Measurements from ENCODE around the gene MYL12B. TPM values are rescaled to one million over a fixed set of nuclear protein-coding genes. Genes with fewer than 3 reads are reported as not detected.
"Not testable (repeated sequence)": the region's sequence is repeated elsewhere in the genome, so short reads cannot be mapped to it uniquely, and the experiment has no call there.

The MYL12B gene
- 327 TPM for polyA plus RNA-seq (2012; ENCODE audit: insufficient read depth, insufficient read length)

DNA sequence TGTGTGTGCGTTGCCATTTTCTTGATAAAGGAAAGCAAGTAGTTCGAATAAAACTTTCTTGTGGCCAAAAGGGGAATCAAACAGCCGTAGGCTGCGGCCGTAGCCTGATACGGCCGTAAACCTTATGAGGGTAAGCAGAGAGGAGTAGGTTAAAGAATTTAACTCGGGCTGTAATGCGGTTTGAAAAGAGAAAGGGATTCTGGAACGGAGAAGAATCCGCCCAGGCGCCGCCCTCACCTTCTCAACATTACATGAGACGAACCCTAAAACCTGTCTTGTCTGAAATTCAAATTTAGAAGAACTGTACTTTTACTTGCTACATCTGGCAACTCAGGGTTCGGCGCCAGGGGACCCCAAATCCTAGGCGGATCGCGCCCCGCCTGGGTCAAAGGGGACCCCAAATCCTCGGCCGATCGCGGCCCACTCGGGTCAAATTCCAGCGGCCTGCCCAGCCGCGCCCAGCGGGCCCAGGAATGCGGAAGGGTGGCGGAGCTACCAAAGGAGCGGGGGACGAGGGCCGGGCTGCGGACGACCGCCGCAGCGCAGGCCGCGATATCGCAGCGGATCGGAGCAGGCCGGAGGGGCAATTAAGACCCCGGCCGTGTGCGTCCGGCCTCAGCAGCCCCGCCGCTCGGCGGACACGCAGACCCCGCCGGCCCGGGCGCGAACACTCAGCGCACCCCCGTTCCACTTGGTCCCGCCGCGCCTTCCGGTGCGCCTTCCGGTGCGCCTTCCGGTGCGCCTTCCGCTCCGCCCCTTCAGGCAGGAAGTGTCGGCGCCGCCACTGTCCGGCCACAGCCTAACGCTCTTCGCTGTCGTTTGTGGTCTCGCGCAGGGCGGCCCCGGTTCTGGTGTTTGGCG, at the start of gene MYL12B:
Gene MYL12B, plus strand, starts transcription at position 761 of the 861 bp plus-strand sequence. CDS start 10,766 bp downstream, outside the sequence.
- H3K4me3 ChIP-seq (ENCODE audit: low read length): peak within 1 kb of the TSS; percentile 69
- DNase-seq (ENCODE audit: low read depth, low spot score): peak; percentile 58

DNA sequence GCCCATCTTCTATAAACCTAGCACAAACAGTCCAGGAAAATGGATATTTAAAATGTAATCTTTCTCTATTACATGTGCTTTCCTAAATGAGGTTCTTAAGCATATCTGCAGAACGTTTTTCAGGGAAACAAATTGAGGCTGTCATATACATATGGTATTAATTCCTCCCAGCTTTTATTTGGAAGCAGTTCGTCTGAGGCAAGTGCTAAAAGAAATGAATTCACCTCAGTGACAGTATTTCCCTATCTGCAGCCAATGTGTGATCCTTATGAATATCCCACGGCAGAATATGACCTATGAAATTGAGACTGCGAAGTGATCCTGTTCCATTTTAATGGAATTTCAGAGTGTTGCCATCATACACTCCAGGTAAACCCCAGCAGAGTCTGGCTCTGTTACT, 49.3 kb upstream of the MYL12B start:
- no peak overlapping the region for H3K4me3 ChIP-seq (ENCODE audit: low read length)
- no peak for DNase-seq (ENCODE audit: low read depth, low spot score)

DNA sequence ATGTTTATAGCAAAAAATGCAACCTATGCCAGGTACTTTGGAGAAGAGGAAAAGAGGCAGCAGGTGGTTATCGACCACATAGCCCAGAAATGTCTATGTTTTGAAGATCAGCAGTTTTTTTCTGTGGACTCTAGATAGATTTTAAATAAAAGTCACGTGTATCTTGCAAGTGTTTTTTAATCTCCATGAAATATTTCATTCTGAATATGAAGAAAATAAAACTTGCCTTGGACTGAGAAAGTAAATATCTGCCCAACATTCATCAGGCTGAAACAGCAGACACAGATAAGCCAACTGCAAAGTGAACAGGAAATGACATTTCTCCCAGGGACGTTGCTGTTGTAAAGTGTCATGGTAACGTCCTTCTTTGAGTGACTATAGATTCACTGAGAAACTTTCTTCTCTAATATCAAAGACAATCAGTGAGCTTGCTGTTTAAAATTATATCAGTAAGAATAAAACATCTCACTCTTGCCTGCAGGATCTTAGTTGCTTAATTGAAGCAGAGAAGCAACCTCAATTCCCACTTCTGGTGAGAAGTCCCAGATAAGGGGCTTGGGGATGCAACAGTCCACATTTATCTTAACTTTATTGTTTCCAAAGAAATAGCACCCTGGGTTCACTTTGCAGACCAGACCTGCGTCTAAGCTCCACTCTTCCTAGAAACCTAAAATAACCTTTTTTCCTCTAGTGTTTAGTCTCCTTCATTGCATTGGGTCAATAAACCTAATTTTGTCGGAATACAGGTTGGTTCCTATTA, 48.5 kb upstream of the MYL12B start:
- peak overlapping the region; percentile 11 for H3K4me3 ChIP-seq (ENCODE audit: low read length)
- DNase-seq (ENCODE audit: low read depth, low spot score): peak; percentile 72

DNA sequence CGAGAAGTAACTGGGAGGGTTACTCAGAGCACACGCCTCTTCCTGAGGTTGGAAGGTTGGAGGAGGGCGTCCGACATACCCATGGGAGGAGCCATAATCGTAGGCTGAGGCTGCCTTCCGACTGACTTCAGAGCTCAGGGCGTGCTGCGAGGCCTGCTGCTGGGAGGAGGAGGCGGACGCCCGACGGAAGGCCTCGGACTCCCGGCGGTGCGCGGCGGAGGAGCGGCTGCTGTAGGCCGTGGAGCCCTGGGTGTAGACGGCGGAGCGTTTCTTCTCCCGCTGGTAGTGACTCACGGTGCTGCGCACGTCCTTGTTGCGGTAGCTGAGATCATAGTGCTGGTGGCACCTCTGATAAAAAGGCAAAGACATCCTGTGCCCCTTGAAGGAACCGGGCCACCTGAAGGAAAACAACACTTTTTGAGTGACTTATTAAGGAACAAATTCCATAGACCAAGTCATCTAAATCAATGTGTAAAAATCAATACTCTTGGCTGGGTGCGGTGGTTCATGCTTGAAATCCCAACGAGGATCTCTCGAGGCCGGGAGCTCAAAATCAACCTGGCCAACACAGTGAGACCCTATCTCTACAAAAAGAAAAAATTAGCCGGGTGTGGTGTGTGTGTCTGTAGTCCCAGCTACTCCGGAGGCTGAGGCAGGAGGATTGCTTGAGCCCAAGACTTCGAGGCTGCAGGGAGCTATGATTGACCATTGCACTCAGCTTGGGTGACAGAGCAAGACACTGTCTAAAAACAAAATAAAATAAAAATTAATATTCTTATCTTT, 46.9 kb upstream of the MYL12B start:
- no peak for DNase-seq (ENCODE audit: low read depth, low spot score)
- H3K4me3 ChIP-seq (ENCODE audit: low read length): no peak overlapping the region

DNA sequence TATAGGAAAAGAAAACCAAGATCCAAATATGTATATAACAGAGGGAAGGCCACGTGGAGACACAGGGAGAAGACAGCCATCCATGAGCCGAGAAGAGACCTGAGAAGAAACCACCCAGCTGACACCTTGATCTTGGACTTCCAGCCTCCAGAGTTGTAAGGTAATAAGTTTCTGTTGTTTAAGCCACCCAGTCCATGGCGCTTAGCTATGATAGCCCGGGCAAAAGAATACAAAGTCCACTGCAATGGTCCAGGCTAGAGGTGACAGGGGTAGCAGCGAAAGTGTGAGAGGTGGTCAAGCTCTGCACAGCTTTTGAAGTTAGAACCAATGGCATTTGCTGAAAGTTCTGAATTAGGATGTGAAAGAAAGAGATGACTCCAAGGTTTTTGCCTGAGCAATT, 44.9 kb upstream of the MYL12B start:
- no peak for DNase-seq (ENCODE audit: low read depth, low spot score)
- H3K4me3 ChIP-seq (ENCODE audit: low read length): no peak overlapping the region

DNA sequence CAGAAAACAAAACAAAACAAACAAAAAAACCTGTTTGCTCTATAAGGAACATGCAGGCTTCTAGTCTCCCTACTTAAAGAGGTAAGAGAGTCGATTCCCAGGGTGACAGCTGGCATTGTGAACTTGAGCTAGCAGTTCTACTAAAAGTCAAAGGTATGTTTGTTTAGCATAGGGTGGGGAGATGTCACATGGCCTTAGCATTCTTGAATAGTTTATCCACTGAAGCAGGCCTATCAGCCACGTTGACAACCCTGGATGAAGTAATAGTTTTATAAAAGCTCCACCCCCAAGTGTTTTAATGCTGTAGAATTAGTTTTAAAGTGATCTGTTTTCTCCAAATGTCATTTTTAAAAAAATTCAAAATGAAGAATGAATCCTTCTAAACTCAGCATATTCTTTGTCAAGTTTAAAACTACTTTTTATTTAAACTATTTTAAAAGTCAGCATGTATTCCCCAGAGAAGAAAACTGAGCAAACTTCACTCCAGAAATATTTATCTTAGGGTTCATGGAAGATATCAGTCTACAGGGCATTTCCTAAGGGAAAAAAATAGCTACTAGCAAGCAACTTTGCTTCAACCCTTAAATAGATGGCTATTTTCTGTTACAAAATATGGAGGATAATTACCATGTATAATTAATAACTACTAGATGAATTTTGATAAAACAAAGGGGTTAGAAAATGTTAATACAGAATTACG, 43.8 kb upstream of the MYL12B start:
- no peak for DNase-seq (ENCODE audit: low read depth, low spot score)
- no peak overlapping the region for H3K4me3 ChIP-seq (ENCODE audit: low read length)

DNA sequence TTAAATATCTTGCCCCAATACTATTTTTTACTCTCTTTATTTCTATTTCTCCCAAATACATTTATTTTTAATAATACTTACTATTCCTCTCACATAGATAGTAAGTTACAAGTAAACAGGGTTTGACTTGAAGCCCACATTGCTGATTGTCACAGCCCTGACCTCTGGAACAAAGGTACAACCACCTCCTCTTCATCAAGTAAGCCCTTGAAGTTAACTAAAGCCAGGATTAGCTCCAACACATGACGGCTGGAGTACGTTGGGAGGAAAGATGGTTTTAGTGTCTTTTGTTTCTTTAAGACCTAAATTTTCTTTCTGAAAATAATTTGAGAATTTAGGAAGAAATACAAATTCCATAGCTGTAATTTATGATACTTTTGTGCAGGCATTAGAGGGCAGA, 43.1 kb upstream of the MYL12B start:
- no peak for DNase-seq (ENCODE audit: low read depth, low spot score)
- H3K4me3 ChIP-seq (ENCODE audit: low read length): no peak overlapping the region

DNA sequence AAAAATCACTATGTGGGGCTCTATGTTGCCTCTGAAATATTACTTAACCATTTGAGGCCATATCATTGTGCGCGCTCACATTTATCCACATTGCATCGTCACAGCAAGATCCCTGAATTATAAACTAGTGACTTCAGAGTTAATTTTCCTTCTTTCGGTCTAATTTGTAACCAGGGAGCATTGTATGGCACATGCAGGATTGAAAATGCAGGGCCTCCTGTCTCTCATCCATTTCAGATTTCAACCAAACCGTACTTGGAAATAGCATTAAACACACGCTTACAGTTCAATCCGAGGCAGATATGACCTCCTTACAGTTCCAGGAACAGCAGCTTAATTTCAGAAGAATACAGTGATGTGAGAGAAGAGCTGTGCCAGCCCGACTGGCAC, 42.7 kb upstream of the MYL12B start:
- H3K4me3 ChIP-seq (ENCODE audit: low read length): no peak overlapping the region
- no peak for DNase-seq (ENCODE audit: low read depth, low spot score)

DNA sequence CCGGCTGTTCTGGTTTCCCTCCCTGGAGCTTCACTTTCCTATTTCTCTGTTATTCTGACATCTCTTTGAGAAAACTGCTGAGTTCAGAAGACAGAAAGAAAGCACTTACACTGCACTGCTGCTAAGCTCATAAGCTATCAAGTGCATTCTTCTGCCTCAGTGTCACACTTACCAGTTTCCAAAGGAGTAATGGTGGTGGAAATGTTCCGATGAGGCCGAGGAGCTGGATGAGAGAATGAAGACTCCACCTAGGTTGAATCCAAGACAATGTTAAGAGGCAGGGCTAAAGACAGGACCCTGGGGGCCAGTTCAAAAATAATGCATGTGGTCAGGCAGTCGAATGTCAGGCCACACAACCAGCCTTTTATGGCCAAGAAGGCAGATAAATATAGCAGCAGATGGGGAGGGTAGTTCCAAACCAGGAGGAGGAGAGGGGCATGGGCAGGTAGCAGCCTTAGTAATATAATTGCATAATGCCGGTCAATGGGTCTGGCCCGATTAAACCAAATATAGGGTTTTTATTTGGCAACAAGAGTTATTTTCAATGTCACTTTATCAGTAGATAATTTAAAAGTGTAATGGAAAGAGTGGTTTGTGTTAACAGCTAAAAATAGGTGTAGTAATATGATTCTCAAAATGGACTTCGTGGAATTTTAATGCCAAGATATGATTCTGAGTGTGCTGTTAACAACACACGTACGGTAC, 42.1 kb upstream of the MYL12B start, which contains the start of gene MYOM1:
Gene MYOM1, minus strand, starts transcription at position 338 of the 705 bp plus-strand sequence. CDS start 4,745 bp downstream, outside the sequence.
- no peak for DNase-seq (ENCODE audit: low read depth, low spot score)

DNA sequence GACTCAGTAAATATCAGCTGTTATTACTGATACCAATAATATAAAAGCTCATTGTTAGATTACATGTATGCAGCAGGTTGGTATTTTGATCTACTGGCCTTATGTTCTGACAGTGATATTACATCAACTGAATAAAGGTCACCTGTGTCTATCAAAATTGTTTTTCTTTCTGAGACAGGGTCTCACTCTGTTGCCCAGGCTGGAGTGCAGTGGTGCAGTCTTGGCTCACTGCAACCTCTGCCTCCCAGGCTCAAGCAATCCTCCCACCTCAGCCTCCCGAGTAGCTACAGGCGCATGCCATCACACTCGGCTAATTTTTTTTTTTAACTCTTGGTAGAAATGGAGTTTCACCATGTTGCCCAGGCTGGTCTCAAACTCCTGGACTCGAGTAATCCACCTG, 41.1 kb upstream of the MYL12B start:
- DNase-seq (ENCODE audit: low read depth, low spot score): not testable (repeated sequence)

More for the DNA sequence above, 42.1 kb upstream of the MYL12B start, which contains the start of gene MYOM1:
- no peak within 1 kb of the TSS for H3K4me3 ChIP-seq (ENCODE audit: low read length)

DNA sequence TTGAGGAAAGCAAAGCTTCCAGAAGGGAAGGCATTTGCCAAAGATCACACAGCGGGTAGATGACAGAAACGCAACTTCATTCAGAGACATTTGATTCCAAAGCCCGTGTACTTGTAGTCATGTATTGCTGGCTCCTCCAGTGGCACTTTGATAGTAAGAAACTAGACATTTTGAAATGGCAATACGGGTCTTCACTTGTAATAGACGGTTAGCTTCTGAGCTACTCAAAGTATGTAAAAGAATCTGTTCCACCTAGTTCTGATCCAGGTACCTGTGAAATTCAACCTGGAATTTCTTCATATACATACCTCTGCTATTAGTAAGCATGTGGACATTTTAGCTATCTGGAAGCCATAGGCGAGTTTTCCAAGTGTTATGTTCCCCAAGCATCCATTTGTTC, 40.4 kb upstream of the MYL12B start:
- no peak overlapping the region for H3K4me3 ChIP-seq (ENCODE audit: low read length)
- no peak for DNase-seq (ENCODE audit: low read depth, low spot score)

More for the DNA sequence above, 41.1 kb upstream of the MYL12B start:
- H3K4me3 ChIP-seq (ENCODE audit: low read length): not testable (repeated sequence)

DNA sequence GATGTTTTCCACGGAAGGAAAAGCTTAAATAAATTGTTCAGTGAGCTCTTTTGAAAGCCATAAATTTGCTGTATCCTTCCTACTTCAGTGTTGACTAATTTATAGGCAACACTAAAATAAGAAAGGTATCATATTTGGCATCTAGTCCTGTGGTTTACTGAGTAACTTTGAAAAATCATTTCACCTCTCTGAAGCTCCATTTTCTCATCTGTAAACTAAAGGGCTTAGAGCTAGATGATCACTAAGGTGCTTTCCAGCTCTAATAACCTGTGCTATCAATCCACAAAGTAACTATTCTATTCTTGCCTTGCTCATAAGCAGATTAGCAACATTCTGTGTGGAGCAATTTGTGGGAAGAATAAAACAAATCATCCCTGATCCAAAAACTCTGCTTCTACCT, 38.6 kb upstream of the MYL12B start:
- H3K4me3 ChIP-seq (ENCODE audit: low read length): no peak overlapping the region
- DNase-seq (ENCODE audit: low read depth, low spot score): no peak

DNA sequence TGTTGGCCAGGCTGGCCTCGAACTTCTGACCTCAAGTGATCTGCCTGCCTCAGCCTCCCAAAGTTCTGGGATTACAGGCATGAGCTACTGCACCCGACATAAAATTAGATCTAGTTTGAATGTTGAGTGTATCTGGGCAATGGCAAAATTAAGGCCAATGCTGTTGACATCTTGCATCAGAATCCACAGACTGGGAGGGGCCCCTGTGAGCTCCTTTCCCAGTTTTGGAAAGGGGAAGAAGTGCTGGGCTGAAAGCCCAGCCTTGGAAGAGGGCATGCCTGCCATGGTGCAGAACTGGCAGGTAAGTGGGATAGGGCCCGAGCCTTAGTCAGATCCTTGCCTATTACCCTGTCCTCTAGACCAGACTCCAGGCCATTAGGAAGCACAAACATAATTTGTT, 37.7 kb upstream of the MYL12B start:
- H3K4me3 ChIP-seq (ENCODE audit: low read length): no peak overlapping the region
- no peak for DNase-seq (ENCODE audit: low read depth, low spot score)

DNA sequence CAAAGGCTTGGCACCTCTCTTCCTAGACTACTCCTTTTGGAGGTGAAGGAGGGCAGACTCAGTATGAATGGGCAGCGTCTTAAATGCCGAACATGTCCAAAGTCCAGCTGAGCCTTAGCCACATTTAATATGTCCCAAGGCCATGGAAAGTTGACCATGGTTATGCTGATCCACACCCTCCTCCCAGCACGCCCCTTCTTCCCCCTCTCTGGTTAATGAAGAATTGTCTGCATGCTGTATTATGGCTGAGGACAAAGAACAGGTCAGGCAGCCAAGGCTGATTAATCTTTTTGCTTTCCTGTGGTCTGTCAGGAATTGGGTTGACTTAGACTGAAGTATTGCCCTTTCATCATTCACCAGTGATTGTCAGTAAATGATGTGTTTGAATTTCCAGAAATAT, 36.3 kb upstream of the MYL12B start:
- DNase-seq (ENCODE audit: low read depth, low spot score): no peak
- H3K4me3 ChIP-seq (ENCODE audit: low read length): no peak overlapping the region

DNA sequence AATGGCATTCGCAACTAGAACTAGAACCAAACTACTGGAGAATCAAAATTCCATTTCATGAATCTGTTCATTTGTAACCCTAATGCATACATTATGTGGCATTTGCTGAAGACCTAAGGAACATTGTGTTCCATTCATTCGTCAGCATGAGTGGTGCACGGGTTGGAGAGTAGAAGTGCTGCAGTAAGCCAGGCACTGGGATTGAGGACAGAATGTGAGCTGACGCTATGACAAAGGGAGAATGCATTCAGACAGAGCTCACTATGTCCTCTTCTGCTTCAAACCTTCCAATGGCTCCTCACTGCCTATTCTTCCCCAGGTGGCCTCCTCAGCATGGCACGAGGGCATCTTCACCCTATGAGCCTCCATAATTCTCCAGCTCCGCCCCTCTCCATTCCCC, 35.9 kb upstream of the MYL12B start:
- H3K4me3 ChIP-seq (ENCODE audit: low read length): no peak overlapping the region

DNA sequence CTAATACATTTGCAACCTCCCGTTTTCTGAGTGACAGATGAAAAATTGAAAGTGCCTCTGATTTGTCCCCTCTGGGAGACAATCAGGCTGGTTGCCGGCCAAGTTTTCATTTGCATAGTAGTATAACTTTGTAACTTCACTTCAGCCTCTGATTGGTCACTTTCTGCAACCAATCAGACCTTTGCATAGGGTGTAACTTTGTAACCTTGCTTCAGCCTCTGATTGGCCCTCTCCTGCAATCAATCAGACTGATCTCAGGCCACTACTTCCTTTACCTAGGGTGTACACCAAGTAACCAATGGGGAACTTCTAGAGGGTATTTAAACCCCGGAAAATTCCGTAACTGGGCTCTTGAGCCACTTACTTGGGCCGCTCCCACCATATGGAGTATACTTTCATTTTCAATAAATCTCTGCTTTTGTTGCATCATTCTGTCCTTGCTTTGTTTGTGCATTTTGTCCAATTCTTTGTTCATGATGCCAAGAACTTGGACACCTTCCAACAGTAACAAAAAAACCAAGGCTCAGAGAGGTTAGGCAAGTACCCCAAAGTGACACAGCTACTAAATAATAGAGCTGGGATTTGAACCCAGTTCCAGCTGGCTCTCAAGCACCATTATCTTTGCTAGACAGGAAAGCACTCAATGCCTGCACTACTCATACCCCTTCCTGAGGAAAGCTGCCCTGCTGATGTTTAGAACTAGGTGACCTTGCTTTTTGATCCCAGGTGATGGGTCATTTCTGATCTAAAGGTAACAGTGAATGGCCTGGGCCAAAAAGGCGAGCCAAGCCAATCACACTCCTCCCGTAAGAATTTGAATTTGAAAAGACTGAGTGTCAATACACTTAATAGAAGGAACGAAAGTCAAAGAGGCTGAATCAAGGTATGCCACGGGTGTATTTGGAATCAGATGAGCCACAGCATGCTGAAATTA, 31.3 kb upstream of the MYL12B start:
- H3K4me3 ChIP-seq (ENCODE audit: low read length): no peak overlapping the region
- peak; percentile 35 for DNase-seq (ENCODE audit: low read depth, low spot score)

More for the DNA sequence above, 35.9 kb upstream of the MYL12B start:
- no peak for DNase-seq (ENCODE audit: low read depth, low spot score)

DNA sequence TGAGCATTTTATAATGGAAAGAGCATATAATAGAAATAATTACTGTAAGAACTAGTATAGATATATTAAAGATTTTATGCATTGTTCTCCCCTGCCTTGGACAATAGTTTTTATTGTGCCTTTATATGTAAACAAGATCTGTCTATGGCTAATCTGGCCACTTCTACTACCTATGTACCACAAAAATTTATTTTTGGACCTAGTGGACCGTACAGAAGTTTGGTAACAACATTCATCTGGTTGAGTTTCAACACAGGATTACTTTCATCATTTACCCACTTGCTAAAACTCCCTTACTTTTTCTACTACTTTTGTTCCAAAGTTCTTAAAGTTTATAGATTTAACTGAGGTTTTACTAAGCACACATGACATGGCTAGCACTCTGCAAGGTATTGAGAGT, 28.9 kb upstream of the MYL12B start:
- H3K4me3 ChIP-seq (ENCODE audit: low read length): no peak overlapping the region
- no peak for DNase-seq (ENCODE audit: low read depth, low spot score)
